OCI-M2 (cell line): Measurements from ENCODE around the gene OR14I1.
"Not testable (repeated sequence)": the region's sequence is repeated elsewhere in the genome, so short reads cannot be mapped to it uniquely, and the experiment has no call there.

ENCODE experiments used
- DNase-seq: peaks from one replicate; lab custom pipeline; 2025; ENCODE audit not compliant: unreplicated experiment; lab: John Stamatoyannopoulos, UW

OR14I1 gene

DNA sequence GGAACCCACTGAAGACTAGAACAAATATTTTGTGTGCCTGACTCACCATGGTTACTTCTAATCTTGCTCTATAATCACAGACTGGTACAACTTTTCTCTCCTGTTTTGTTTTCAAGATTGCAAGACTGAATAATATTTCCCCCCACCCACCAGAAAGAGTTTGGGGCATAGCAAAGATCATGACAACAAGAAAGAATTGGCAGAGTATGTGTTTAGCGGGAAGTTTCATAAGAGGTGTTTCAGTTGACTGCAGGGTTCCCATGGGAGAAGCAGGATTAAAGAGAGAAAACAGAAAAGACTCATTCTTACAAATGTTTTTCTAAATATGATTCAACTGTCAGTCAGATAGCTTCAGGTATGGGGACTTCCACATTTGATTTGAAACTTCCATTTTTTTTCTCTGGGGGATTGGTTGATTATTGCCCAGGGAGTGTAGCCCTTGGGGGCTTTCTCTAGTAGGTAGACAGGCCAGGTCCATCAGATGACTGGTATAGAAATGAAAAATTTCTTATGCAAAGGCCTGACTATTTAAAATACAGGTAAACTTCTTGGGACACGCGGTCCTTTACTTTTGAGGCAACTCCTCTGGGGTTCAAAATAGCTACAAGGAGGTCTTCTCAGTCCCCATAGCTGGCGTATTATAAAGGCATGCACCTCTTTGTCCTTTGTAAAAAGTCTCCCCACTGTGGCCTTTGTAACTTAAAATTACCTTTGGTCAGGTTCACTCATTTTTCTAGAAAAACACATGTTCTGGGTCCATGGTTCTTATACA, 13.9 kb downstream of the OR14I1 start:
- no peak for DNase-seq

DNA sequence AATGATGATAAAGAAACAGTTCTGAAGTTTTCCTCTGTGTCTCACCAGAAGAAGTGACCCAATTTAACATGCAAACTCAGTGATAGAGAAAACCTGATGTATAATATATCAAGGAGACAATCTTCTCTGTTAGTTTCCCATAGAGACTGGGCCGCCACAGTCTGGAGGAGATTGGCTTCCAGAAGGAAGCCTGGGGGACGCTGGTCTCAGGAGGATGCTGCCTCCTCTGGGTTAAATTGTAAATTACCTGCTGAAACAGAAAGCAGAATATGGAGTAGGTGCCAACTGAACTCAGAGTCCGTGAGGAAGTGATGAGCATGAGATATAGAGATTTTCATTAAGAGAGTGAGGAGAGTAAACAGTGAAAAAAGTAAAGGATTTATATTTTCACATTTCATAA, 15.8 kb downstream of the OR14I1 start:
- DNase-seq: no peak

DNA sequence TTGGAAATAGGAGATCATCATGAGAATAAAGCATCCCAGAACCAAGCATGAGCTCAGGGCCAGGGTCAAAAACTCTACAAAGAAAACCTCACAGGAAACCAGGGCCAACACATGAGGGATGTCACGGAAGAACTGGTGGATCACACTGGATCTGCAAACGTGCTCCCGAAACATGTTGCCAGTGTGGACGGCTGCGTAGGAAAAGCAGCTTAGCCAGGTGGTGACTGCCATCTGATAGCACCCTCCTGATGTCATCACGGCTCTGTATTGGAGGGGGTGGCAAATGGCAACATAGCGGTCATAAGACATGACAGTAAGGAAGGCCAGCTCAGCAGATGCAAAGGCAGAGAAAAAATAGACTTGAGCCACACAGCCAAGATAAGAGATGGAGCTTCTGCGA, 20.9 kb downstream of the OR14I1 start:
- DNase-seq: no peak

- no peak for DNase-seq
Measured at GRCh38 chr1:248670003-248670402, 32.6 kb downstream of the OR14I1 start.

GRCh38 chr1:248663453-248664328, 38.9 kb downstream of the OR14I1 start:
- not testable (repeated sequence) for DNase-seq

DNA sequence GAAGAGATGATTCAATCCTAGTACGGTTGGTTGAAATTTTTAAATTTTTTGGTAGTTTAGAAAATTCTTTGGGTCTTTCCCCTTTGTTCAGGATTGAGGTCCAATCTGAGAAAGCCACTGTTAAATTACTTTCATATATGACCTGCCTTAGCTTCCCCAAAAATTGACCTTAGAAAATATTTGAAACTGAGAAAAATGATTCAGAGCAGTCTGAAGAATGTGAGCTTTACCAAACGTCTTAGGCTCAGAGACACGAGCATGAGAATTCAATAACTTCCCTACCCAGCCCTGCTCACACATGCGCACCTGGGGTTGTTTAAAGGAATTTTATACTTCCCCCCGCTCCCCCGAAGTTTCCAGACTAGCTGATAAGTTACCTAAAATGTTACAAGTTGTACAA, 45.8 kb downstream of the OR14I1 start:
- DNase-seq: not testable (repeated sequence)

DNA sequence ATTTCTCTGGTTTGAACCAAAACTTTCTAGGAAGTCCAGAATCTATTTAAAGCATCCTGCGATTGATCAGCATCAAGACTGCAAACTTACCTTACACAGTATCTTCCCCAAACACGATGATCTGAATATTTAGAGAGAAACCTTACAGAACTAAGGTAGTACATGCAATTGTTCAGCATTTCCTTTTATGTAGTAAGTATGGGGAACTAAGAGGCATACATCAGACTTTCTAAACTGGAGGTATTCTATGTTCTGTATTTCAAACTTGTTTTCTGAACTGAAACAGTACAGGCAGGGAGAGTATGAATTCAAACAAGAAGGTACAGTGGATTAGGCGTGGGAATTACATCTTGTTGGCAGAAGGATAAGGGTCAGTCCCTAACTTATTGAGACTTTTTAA, 47.2 kb downstream of the OR14I1 start, which contains the start of gene OR2T27:
OR2T27 (minus strand) TSS at position 175 of the 400 bp plus-strand sequence. CDS start 4,644 bp downstream, outside the sequence.
- DNase-seq: not testable (repeated sequence)
